CD14-positive monocyte (primary cell): ENCODE results near the gene ACOT11. TPM values are rescaled to one million over a fixed set of nuclear protein-coding genes. Genes with fewer than 3 reads are reported as not detected.

Source experiments
- DNase-seq, 3 donors: peaks; one replicate each; pipeline ENCODE4 v3.0.0-alpha.2; 2011 to 2022
- H2AFZ ChIP-seq: 2 replicates; pipeline ENCODE4 v1.6.0; 2012; ENCODE audit warnings: mild to moderate bottlenecking, low read depth, low read length, inconsistent platforms; ENCODE audit not compliant: insufficient read depth, poor library complexity, severe bottlenecking
- H3K27ac ChIP-seq, 2 donors: 1 replicate in 1 of 2; 2 replicates in 1 of 2; pipeline ENCODE4 v1.5.1; 2012 to 2013; ENCODE audit warnings: low read length in 2 of 2, control low read depth in 1 of 2, inconsistent platforms in 1 of 2, low read depth in 1 of 2, mild to moderate bottlenecking in 1 of 2
- H3K27me3 ChIP-seq, 2 donors: one replicate each; pipeline versions ENCODE4 v1.6.0 to v1.6.1; 2011 to 2013; ENCODE audit warnings: low read length in 2 of 2; ENCODE audit not compliant: control insufficient read depth in 2 of 2, insufficient read depth in 2 of 2
- H3K36me3 ChIP-seq, 2 donors: replicated peaks in 1 of 2; 1 replicate in 1 of 2; 2 replicates in 1 of 2; pipeline versions ENCODE4 v1.5.1 to v1.6.1; 2012 to 2013; ENCODE audit warnings: low read length in 2 of 2, control low read depth in 1 of 2, inconsistent platforms in 1 of 2, mild to moderate bottlenecking in 1 of 2; ENCODE audit not compliant: insufficient read depth in 2 of 2, control insufficient read depth in 1 of 2
- H3K4me1 ChIP-seq, 2 donors: 1 replicate in 1 of 2; 2 replicates in 1 of 2; pipeline versions ENCODE4 v1.5.1 to v1.6.1; 2012 to 2013; ENCODE audit warnings: low read length in 2 of 2, control low read depth in 1 of 2, inconsistent platforms in 1 of 2, mild to moderate bottlenecking in 1 of 2, moderate library complexity in 1 of 2; ENCODE audit not compliant: insufficient read depth in 2 of 2, control insufficient read depth in 1 of 2
- H3K4me2 ChIP-seq: replicated peaks from 2 replicates; pipeline ENCODE3; 2012; ENCODE audit warnings: low read length, moderate library complexity, mild to moderate bottlenecking; ENCODE audit not compliant: poor library complexity, severe bottlenecking; ENCODE audit errors: extremely low read depth
- H3K4me3 ChIP-seq, 3 experiments: fragments of 200-600 bp in 1 of 3; sonication (generic) in 1 of 3; replicated peaks in 1 of 3; 1 replicate in 2 of 3; 2 replicates in 1 of 3; pipeline ENCODE4 v1.5.1; 2011 to 2013; ENCODE audit warnings: low read length in 3 of 3, mild to moderate bottlenecking in 3 of 3, control low read depth in 2 of 3, low read depth in 2 of 3, inconsistent platforms in 1 of 3, moderate library complexity in 1 of 3
- H3K79me2 ChIP-seq: 2 replicates; pipeline ENCODE4 v1.6.0; 2012; ENCODE audit warnings: mild to moderate bottlenecking, control low read depth, inconsistent platforms, low read length, moderate library complexity; ENCODE audit not compliant: insufficient read depth
- H3K9ac ChIP-seq: 2 replicates; pipeline ENCODE4 v1.6.0; 2017; ENCODE audit warnings: low read length, mild to moderate bottlenecking; ENCODE audit not compliant: insufficient read depth, poor library complexity, severe bottlenecking
- H3K9me3 ChIP-seq, 2 donors: replicated peaks in 1 of 2; 1 replicate in 1 of 2; 2 replicates in 1 of 2; pipeline versions ENCODE4 v1.5.1 to v1.6.1; 2012 to 2013; ENCODE audit warnings: low read length in 2 of 2, control low read depth in 1 of 2; ENCODE audit not compliant: control insufficient read depth in 1 of 2, insufficient read depth in 1 of 2
- H4K20me1 ChIP-seq: 2 replicates; pipeline ENCODE4 v1.6.0; 2012; ENCODE audit warnings: mild to moderate bottlenecking, low read length, control low read depth, moderate library complexity; ENCODE audit not compliant: insufficient read depth
- H3K27ac Mint-ChIP-seq, 7 donors: one replicate each; pipeline ENCODE4 v1.8.0; 2020; ENCODE audit warnings: mild to moderate bottlenecking in 7 of 7, mixed read lengths in 7 of 7, moderate library complexity in 6 of 7, inconsistent platforms in 2 of 7
- H3K27me3 Mint-ChIP-seq, 3 donors: one replicate each; pipeline ENCODE4 v1.8.0; 2021 to 2022; ENCODE audit warnings: low read depth in 3 of 3, mild to moderate bottlenecking in 3 of 3, mixed read lengths in 3 of 3, moderate library complexity in 3 of 3, inconsistent platforms in 1 of 3
- H3K36me3 Mint-ChIP-seq, 2 donors: one replicate each; pipeline ENCODE4 v1.8.0; 2020; ENCODE audit warnings: mixed read lengths in 2 of 2, inconsistent platforms in 1 of 2, mild to moderate bottlenecking in 1 of 2
- H3K4me1 Mint-ChIP-seq: one replicate; pipeline ENCODE4 v1.8.0; 2020; ENCODE audit warnings: mild to moderate bottlenecking, mixed read lengths
- H3K4me3 Mint-ChIP-seq, 2 donors: one replicate each; pipeline ENCODE4 v1.8.0; 2020; ENCODE audit warnings: mild to moderate bottlenecking in 2 of 2, mixed read lengths in 2 of 2, moderate library complexity in 1 of 2
- H3K9me3 Mint-ChIP-seq, 7 donors: one replicate each; pipeline ENCODE4 v1.8.0; 2020 to 2022; ENCODE audit warnings: mixed read lengths in 7 of 7, mild to moderate bottlenecking in 6 of 7, moderate library complexity in 6 of 7, inconsistent platforms in 2 of 7
- WGBS: methylation state at CpG from one replicate; pipeline ENCODE4 v1.1.5; 2013; ENCODE audit warnings: missing lambda C conversion rate; ENCODE audit not compliant: insufficient coverage; 5-methylcytosine and 5-hydroxymethylcytosine counted together
- intact Hi-C, 2 donors: fragments of 100-400 bp; cut with micrococcal nuclease; formaldehyde crosslinking; loops; one replicate each; pipeline versions ENCODE4 v1.15.0 to v1.15.1; 2023
- polyA plus RNA-seq, 3 donors: library from polyadenylated mRNA; depleted of rRNA in 1 of 3; unstranded in 2 of 3; stranded (reverse) in 1 of 3; fragments of 300-500 nt in 2 of 3; fragments of >200 nt in 1 of 3; fragmentation: Illumina TruSeq in 2 of 3; gene quantifications; 1 replicate in 2 of 3; 2 replicates in 1 of 3; pipeline ENCODE4 v1.2.3, GENCODE V29; 2012 to 2021
- TF ChIP-seq, protein P1 (sequence below): fragments of 200-600 bp; IDR thresholded peaks from one replicate; pipeline ENCODE4 v1.8.0; 2022; ENCODE audit warnings: antibody characterized with exemption, mild to moderate bottlenecking

The ACOT11 gene
- polyA plus RNA-seq, 3 donors = 0.18 to 2.1 (median 0.79) TPM

DNA sequence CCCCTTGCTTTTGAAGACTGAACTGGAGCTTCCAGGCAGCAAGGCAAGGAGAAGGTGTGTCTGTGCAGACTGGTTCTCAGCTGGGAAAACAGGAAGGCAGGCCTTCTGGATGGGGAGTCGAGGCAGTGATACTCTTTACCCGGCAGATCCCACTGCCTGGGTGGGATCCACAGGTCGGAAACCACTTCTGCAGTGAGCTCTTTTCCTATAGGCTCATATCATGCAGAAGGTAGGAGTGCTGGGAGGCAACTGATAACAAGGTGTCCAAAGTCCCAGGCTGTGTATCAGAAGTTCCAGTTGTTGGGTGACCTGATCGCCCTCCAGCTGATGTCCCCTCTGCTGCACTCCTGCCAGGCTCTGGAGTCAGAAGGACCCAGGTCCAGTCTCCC is 17.1 kb downstream of the ACOT11 start:
- H4K20me1 ChIP-seq = no peaks in the 10 kb centered on the region
- no peaks in the 10 kb centered on the region for H3K9me3 ChIP-seq
- no peak overlapping the region for H3K27ac ChIP-seq
- intact Hi-C loops = no loop called here
- 94% methylated on average over 4 of the region's 4 CpGs for WGBS
- no peak for DNase-seq
- Mint-ChIP-seq H3K27ac (no peak overlapping the region), H3K4me3 (no peak overlapping the region), H3K27me3 (peaks cover 0 to 2% (median 0%) of the 10 kb centered on the region in 3 donors), H3K9me3 (no peaks in the 10 kb centered on the region), H3K36me3 (no peaks in the 10 kb centered on the region), H3K4me1 (peaks cover 20% of the 10 kb centered on the region)
- no peak overlapping the region for H2AFZ ChIP-seq
- H3K27me3 ChIP-seq = no peaks in the 10 kb centered on the region
- TF ChIP-seq, protein P1, sequence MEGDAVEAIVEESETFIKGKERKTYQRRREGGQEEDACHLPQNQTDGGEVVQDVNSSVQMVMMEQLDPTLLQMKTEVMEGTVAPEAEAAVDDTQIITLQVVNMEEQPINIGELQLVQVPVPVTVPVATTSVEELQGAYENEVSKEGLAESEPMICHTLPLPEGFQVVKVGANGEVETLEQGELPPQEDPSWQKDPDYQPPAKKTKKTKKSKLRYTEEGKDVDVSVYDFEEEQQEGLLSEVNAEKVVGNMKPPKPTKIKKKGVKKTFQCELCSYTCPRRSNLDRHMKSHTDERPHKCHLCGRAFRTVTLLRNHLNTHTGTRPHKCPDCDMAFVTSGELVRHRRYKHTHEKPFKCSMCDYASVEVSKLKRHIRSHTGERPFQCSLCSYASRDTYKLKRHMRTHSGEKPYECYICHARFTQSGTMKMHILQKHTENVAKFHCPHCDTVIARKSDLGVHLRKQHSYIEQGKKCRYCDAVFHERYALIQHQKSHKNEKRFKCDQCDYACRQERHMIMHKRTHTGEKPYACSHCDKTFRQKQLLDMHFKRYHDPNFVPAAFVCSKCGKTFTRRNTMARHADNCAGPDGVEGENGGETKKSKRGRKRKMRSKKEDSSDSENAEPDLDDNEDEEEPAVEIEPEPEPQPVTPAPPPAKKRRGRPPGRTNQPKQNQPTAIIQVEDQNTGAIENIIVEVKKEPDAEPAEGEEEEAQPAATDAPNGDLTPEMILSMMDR = no peak
- no peak overlapping the region for H3K9ac ChIP-seq
- H3K36me3 ChIP-seq = no peaks in the 10 kb centered on the region
- peaks cover 12 to 13% of the 10 kb centered on the region in 2 donors for H3K4me1 ChIP-seq
- no peak overlapping the region for H3K4me2 ChIP-seq
- no peaks in the 10 kb centered on the region for H3K79me2 ChIP-seq
- no peak overlapping the region for H3K4me3 ChIP-seq

DNA sequence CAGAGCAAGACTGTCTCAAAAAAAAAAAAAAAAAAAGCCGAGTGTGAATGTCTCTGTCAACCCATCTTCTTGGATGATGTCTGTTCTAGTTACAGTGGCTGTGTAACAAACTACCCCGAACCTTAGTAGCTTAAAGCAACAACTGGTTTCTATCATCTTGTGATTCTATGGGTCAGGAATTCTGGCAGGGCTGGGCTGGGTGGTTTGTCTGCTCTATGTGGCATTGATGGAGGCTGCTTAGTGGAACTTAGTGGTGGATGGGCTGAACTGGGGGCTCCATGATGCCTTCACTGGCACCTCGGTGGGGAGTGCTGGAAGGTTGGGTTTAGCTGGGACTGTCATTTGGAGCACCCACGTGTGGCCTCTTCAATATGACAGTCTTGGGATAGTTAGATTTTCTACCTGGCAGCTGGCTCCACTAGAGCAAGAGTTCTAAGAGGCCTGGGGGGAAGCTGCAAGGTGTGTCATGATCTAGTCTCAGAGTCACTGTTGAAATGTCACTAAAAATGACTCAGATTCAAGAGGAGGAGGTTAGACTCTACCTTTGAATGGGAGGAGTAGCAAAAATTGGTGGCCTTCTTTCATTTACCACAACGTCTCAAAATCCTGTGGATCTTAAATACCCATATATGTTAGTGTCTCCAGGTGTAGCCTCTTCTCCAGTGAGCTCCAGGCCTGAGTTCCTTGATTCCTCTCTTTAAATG is 18.6 kb downstream of the ACOT11 start:
- DNase-seq = no peak
- Mint-ChIP-seq H3K27me3 (no peaks in the 10 kb centered on the region), H3K27ac (peak overlapping the region in 3 of 7 donors; percentile 10 to 69 (median 34)), H3K4me1 (peaks cover 26% of the 10 kb centered on the region), H3K36me3 (no peaks in the 10 kb centered on the region), H3K9me3 (no peaks in the 10 kb centered on the region), H3K4me3 (no peak overlapping the region)
- peaks cover 13 to 17% of the 10 kb centered on the region in 2 donors for H3K4me1 ChIP-seq
- no peaks in the 10 kb centered on the region for H3K9me3 ChIP-seq
- TF ChIP-seq, protein P1 = no peak
- WGBS = 97% methylated on average over 3 of the region's 5 CpGs
- no peaks in the 10 kb centered on the region for H3K36me3 ChIP-seq
- no peak overlapping the region for H3K4me3 ChIP-seq
- no peaks in the 10 kb centered on the region for H3K79me2 ChIP-seq
- no peak overlapping the region for H2AFZ ChIP-seq
- no peaks in the 10 kb centered on the region for H4K20me1 ChIP-seq
- no peaks in the 10 kb centered on the region for H3K27me3 ChIP-seq
- H3K9ac ChIP-seq = no peak overlapping the region
- no peak overlapping the region for H3K4me2 ChIP-seq
- intact Hi-C loops = no loop called here
- no peak overlapping the region for H3K27ac ChIP-seq
